ENCODE results near the gene OBSCN.
A peak's percentile ranks its signal among the peaks of the same experiment; 100 is the strongest.

Gene OBSCN, protein sequence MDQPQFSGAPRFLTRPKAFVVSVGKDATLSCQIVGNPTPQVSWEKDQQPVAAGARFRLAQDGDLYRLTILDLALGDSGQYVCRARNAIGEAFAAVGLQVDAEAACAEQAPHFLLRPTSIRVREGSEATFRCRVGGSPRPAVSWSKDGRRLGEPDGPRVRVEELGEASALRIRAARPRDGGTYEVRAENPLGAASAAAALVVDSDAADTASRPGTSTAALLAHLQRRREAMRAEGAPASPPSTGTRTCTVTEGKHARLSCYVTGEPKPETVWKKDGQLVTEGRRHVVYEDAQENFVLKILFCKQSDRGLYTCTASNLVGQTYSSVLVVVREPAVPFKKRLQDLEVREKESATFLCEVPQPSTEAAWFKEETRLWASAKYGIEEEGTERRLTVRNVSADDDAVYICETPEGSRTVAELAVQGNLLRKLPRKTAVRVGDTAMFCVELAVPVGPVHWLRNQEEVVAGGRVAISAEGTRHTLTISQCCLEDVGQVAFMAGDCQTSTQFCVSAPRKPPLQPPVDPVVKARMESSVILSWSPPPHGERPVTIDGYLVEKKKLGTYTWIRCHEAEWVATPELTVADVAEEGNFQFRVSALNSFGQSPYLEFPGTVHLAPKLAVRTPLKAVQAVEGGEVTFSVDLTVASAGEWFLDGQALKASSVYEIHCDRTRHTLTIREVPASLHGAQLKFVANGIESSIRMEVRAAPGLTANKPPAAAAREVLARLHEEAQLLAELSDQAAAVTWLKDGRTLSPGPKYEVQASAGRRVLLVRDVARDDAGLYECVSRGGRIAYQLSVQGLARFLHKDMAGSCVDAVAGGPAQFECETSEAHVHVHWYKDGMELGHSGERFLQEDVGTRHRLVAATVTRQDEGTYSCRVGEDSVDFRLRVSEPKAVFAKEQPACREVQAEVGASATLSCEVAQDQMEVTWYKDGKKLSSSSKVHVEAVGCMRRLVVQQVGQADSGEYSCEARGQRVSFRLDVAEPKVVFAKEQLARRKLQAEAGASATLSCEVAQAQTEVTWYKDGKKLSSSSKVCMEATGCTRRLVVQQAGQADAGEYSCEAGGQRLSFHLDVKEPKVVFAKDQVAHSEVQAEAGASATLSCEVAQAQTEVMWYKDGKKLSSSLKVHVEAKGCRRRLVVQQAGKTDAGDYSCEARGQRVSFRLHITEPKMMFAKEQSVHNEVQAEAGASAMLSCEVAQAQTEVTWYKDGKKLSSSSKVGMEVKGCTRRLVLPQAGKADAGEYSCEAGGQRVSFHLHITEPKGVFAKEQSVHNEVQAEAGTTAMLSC (N-terminal part only)

DNA sequence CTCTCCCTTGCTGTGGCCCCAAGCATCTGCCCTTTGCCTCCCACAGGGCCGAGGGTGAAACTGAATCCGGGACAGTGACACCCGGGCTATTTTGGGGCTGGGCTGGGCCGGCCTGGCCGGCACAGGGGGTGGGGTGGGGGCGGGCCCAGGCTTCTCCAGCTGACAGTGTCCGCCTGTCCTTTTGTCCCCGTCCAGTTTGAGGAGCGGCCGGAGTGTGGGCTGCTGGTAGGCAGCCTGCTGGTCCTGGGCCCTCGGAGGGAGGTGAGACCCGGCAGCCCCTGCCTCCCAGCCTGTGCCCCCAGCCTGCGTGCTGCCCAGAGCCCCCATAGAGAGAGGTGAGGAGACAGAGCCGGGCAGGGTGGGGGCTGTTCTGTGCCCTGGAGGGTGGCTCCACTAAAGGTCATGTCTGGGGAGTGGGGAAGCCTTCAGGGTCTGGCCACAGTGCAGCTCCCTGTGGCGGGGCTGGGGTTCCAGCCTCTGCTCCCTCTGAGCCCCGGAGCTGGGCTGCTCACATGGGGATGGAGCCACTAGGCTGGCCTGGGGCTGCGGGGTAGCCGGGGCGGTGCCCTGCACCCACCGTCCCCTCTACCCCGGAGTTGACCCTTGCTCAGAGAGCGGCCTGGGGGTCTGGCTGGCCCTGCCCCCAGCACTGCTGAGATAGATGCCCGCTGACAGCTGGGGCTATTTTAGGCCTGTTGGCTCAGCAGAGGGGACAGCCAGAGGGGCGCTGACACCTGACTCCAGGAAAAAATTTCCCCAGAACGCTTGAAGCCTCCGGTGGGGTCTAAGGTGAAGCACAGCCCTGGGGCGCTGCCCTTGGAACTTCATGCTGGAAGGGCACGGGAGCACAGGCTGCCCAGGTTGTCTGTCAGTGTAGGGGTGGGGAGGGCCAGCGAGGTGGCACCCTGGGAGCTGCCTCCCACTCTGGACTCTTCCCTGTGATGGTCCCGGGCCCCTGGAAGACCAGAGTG is at the start of gene OBSCN:
TSS of gene OBSCN (plus strand) at position 194 of the 971 bp plus-strand sequence. CDS start 3,740 bp downstream, outside the sequence.
- no peak for DNase-seq (ENCODE audit: low spot score)

- no peak for DNase-seq (ENCODE audit: low spot score)
These were observed 49.5 kb upstream of the OBSCN start for GRCh38 chr1:228158151-228159007.

DNA sequence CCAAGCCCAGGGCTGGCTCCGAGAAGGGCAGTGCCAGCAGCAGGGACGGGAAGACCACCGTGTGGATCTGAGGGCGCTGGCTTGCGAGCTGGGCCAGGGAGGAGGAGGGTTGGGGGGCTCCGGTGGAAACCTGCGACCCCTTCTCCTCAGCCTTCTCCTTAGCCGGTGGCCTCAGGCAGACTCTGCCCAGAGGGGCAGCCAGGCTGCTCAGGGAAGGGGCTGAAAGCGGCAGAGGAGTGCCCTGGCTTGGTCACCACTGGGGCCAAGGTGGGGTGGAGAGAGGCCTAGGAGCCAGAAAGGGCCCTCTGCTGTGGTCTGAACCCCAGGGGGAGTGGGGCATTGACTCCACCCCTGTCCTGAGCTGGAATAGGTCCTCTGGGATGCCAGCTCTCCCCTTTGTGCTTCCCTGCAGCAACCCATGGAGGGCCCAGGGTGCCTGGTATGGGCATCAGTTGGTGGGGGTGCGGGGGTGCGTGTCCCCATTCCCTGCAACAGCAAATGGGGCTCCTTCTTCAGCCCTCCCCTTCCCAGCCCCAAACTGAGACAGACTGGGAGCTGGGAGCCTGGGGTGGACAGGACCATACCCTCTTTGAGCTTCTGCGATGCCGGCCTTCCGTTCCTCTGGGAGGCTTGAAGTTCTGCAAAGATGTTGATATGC is 48.7 kb upstream of the OBSCN start:
- no peak for DNase-seq (ENCODE audit: low spot score)

DNA sequence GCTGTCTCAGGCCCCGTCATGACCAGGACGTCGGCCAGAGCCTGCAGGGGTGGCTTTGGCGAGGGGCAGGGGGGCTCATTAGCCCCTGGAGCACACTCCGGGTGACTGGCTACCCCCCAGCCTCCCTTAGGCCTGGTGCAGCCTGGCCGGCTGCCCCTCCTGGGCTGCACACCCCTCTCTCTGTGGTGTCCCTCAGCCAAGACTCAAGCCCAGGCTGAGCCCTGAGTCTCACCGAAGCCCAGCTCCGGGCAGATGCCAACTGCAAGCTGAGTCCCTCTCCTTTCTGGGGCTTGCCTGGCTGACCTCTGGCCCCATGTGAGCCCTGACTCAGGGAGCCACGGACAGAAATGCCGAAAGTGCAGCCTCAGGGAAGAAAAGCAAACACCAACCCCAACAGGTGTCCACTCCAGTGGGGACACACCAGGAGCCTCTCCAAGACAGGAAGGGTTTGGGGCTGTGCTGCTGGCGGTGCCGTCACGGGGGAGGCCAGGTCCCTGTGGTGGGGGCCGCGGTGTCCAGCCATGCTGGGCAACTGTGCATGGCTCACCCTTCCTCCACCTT is 47.6 kb upstream of the OBSCN start:
- DNase-seq (ENCODE audit: low spot score): no peak

- DNase-seq (ENCODE audit: low spot score): peak; percentile 47
These were observed 46.5 kb upstream of the OBSCN start for GRCh38 chr1:228161362-228161761.

DNA sequence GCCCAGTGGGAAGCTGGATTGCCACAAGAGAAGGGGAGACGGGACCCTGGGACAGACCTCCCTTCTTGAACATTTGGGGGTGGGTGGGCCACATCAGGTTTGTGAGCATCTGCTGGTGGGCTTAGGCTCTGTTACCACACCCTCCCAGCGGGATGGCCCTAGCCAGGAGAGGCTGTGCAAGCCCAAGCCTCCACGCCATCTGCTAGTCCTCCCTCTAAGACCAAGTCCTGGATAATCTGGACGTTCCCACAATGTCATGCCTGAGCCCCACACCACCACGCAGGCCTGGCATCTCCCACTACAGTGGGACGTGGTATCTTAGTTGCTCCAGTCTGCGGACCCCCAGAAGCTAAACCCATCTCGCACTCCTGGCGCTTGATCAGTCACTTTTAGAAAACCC is 46.0 kb upstream of the OBSCN start:
- no peak for DNase-seq (ENCODE audit: low spot score)

DNA sequence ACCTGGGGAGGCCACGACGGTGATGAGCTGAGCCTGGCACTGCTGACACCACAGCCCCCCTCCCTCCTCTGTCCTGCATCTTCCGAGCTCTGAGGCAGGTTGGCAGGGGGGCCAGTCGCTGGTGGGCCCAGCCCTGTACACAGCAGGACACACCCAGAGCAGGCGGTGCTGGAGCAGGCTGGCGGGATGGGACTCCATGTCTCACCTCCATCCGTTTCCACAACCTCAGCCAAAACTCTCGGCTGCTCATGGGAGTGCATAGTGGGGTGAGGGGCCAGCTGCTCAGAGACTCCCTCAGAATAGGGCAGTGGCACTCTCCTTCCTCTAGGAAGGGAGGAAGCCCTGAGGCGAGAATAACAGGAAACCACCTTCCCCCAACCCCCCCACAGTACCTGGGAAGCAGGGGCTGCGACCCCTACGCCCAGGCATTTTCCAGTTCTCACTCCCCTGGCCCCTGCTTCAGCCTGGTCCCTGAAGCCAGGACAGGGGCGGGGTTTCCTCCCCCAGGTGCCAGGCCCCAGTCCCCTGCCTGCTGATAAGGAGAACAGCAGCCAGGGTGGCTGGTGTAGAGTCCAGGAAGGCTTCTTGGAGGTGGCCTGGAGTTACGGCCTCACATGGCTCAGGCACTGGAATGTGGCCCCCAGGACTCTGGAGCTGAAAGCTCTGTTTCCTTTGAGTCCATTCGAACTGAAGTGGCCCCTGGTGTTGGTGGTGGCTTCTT is 45.4 kb upstream of the OBSCN start:
- no peak for DNase-seq (ENCODE audit: low spot score)

GRCh38 chr1:228163007-228163753 is 44.7 kb upstream of the OBSCN start:
- DNase-seq (ENCODE audit: low spot score): no peak

DNA sequence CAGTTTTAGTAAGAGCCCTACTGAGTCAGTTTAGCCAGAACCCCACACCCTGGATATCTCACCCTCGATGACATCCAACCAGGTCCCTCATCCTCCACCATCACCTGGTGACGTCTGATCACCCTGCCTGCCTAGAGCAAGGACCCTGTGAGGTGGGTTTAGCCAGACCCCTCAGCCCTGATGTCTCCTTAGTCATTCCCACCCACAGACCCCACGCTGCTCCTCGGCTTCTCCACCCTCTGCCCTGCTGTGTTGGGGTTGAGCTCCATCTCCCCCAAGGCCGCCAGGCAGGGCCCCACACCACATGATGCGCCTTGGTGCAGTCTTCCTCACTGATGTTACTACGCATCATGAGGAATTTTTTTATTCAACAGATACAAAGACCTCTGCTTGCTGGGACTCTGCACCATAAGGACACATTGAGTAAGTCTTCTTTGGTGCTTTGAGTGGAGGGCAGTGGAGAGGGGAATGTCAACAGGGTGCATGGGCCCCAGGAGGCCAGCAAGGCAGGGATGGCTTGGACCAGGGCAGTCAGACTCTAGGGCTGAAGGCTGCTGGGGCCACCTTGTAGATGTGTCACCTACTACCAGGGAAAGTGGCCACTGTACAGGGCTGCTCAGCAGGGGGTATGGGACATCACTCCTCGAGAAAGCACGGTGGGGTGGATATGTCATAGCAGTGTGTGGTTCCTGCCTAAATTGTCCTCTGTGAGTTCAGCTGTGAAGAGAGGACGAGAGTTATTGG is 43.9 kb upstream of the OBSCN start:
- DNase-seq (ENCODE audit: low spot score): no peak

GRCh38 chr1:228164561-228165371 is 43.1 kb upstream of the OBSCN start:
- no peak for DNase-seq (ENCODE audit: low spot score)

GRCh38 chr1:228165372-228166169 is 42.3 kb upstream of the OBSCN start, which contains the start of gene IBA57:
IBA57 (plus strand) TSS chr1:228165804; CDS start chr1:228165817, 13 bp downstream.
- peak; percentile 99 for DNase-seq (ENCODE audit: low spot score)

GRCh38 chr1:228166170-228166936 is 41.5 kb upstream of the OBSCN start:
- peak; percentile 91 for DNase-seq (ENCODE audit: low spot score)

DNA sequence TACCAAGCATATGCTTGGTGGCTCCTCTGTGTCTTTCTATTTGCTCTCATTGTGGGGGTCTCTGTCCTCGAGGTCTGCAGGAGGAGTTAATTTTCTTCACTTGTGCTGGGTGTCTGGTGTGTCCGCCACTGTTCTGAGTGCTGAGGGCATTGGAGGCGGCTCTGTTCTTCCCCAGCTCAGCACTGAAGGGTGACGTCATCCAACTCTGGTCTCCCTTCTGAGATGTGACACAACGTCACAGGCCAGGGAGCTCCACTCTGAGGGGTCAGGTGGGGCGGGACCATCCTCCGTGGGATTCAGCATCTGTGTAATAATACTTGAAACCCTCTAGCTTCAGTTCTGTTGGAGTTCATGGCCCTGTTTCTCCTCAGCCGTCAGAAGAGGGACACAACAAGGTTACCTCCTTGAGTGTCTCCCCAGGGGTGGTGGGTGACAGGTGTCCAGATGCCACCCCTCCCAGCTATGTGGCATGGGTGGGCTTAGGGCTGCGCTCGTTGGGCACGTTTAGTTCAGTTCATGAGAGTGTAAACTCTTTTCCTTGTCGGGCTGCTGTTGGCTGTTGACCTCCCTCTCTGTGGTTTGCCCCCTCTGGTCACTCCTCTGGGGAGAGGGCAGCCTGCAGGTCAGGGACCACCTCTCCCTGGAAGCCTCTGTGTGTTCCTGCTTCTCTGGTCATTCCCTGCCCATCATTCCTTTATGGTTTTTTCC is 39.1 kb upstream of the OBSCN start:
- no peak for DNase-seq (ENCODE audit: low spot score)

DNA sequence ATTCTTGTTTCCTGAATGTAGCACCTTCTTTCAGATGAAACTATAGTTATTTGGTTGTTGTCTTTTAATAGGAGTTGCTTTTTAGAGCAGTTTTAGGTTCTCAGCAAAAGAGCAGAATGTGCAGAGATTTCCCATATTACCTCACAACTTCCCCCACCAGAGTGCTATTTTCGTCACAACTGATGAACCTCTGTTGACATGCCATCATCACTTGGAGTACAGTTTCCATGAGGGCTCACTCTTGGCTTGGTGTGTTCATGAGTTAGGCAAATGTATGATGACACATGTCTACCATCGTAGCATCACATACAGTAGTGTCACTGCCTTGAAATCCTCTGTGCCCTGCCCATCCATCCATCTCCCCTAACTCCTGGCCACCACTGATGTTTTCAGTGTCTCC is 38.5 kb upstream of the OBSCN start:
- no peak for DNase-seq (ENCODE audit: low spot score)
